Islet precursor cell (in vitro differentiated cells): ENCODE data around the gene ADCY1.
A peak's percentile ranks its signal among the peaks of the same experiment; 100 is the strongest.
"Not testable (repeated sequence)": the region's sequence is repeated elsewhere in the genome, so short reads cannot be mapped to it uniquely, and the experiment has no call there.

Experiments
- DNase-seq: peaks from one replicate; pipeline ENCODE4 v3.0.0-alpha.2; 2018

Gene ADCY1

DNA sequence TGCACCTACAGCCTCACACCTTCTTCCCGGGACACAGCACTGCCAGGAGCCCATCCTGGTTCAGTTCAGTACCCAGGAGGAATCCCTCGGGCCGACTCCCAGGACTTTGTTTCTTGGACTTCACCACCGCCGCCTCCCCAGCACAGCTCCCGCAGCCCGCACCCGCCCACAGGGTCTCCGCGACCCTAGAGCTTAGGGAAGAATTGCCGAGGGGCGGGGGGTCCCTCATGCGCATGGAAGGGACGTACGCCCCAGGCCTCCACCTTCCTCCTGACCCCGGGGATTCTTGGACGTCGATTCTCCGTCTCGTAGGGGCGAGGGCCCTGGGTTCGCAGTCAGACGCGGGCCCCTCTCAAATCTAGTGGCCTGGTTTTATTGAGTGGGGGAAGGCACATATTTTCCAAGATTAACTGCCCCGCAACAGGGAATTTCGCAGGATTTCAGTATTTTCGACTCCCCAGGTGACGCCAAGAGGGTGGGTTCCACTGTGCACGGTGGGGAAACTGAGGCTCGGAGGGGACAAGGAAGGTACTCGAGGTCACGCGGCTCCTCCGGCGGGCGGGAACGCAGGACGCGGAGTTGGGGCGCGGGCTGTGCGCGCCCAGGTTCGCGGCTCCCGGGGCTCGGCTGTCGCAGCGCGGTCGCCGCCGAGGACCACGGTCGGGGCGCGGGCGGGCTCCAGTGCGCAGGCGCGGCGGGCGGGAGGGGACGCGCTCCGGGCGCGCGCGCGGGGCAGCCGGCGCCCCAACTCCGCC is at the start of gene ADCY1:
Gene ADCY1 (plus strand): TSS at position 708 of the 755 bp plus-strand sequence. CDS start 176 bp downstream, outside the sequence.
- DNase-seq = peak; percentile 47

DNA sequence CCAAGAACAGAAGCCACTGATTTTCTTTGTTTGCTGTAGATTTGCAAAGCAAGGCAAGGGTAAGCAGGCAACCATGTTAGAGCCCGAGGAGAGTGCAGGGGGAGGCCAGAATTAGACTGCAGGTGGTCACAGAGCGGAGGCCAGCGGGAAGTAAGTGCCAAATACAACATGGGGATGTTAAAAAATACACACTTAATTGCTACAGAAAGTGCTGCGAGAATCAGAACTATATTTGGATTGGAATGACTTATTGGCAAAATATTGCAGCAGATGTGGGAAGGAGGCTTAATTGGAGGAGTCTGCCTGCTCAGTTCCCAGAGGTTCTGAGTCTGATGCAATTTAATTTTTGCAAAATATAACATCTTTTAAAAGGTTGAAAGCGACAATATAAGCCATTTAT is 49.7 kb upstream of the ADCY1 start:
- DNase-seq = no peak

DNA sequence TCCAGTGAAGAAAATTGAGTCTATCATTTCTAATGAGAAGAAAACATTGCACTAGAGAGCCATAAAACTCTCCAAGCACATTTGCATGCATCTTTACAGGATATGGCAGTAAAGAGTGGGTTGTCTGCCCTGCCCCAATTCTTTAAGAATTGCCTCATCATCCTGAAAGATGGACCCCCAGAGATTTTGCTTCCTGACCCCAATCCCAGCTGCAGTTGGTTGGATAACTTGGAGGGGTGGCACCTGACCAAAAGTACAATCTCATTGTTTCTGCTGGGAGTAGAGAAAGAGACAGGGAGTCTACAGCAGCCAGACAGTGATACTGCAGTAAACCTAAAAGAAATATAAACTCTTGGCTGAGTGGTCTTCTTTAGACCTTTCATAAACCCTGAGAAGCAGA is 49.1 kb upstream of the ADCY1 start:
- DNase-seq = no peak

DNA sequence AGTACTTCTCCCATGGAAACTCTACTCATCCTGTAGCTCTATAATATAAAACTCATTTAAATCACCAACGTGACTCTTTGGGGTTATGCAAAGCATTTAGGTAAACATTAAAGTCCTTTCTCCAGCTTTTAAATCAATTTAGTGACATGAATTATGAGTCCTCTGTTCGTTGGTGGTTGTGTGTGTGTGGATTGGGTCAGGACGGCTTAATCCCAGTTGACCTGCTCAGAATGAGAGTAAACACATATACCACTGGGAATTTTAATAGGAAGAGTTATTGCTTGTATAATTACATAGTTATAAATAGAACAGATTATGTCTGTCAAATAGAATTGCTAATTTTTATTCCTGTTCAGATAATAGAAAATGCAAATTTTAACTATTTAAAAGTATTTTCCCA is 30.7 kb upstream of the ADCY1 start:
- DNase-seq = no peak

DNA sequence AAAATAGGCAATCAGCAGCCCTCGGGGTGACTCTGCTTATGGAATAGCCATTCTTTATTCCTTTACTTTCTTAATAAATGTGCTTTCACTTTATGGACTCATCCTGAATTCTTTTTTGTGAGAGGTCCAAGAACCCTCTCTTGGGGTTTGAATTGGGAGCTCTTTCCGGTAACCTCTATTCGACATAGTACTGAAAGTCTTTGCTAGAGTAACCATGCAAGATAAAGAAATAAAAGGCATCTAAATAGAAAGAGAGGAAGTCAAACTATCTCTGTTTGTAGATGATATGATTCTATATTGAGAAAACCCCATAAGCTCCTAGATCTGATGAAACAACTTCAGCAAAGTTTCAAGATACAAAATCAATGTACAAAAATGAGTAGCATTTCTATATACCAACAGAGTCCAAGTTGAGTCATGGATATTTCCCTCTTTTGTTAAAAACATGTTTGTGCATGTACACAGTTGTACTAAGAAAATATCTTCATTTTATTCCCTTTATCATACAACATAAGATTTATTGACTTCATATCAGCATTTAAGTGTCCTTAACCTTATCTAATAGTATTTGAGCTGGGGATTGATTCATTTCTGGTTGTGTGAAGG is 29.0 kb upstream of the ADCY1 start:
- not testable (repeated sequence) for DNase-seq

DNA sequence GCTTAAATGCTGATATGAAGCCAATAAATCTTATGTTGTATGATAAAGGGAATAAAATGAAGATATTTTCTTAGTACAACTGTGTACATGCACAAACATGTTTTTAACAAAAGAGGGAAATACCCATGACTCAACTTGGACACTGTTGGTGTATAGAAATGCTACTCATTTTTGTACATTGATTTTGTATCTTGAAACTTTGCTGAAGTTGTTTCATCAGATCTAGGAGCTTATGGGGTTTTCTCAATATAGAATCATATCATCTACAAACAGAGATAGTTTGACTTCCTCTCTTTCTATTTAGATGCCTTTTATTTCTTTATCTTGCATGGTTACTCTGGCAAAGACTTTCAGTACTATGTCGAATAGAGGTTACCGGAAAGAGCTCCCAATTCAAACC is 25.3 kb upstream of the ADCY1 start:
- DNase-seq = not testable (repeated sequence)

DNA sequence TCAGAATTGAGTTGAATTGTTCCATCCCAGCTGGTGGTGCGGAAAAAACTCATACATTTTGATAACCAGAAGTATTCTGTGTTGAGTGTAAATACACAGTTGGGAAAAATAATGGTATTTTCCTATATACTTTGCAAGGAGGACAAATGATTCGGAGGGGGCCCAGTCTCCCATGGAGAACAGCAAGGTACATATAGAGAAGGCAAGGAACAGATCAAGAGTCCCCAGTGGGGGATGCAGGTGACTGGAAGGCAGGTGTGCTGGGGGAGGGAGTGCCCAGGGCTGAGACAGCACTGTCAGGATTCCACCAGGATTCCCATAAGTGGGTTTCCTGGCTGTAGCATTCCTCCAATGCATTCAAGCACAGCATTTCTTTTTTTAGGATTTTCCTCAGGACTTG is 10.8 kb upstream of the ADCY1 start:
- DNase-seq = no peak

DNA sequence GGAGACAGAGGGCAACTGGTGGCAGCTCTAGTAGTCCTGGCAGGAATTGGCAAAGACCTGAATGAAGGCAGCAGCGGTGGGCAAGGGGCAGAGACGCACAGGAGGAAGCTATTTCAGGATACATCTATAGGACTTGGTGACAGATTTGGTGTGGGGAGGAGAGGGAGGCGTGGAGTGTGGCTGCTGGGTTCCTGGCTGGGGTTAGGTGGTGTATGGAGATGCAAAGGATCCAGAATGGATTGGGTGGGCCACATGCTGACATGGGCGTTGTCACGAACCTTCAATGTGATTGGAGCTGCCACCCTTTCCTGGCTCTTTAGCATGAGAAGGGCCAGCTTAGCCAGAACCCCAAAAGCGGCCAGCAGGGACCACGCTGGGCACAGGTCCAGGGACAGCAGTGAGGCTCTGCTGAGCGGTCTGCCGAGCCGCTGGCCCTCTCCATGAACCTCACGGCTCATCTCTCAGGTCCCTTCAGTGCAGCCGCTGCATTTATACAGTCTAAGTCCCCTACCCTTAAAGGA is 10.2 kb upstream of the ADCY1 start:
- no peak for DNase-seq

DNA sequence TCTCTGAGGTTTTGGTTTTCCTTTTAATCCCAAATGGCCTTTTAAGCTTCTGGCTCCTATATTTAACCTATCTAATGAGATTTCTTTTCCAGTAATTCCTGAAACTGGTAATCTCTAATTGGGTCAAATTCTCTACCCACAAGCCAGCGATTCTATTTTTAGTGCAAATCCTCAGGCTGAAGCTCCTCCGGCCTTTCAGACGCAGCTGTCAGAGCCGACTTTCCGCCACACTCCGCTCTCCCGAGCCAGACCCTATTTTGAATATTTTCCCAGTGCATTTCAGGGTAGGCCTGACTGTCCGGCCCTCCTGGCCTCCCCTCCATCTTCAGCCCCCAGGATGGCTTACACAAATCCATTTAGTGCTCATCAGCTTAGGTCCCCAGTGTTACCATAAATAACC is 9.7 kb upstream of the ADCY1 start:
- DNase-seq = no peak

DNA sequence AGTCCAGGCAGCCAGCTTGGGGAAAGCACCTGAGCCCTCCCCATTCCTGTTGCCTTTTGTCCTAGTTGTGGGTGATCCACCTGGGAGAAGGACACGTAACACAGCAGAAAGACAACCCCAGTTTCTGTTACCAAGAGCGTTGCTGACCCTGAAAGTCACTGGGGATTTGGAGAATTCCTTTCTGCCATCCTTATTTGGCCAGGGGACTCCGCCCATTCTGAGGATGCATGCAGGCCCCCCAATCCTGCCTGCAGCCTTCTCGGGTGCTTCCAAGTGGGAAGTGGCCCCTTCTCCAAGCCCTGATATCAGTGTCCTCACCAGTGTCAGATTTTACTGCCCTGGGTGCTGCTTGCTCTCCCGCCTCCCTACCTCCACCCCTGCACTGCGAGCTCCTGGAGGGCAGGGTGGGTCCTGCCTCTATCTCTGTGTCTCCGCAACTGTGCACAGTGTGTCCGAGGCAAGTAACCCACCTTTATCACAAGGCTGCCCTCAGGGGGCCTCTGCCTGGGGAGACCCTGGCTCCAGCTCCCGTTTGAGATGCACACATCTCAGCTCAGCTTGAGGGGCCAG is 9.2 kb upstream of the ADCY1 start:
- DNase-seq = no peak

DNA sequence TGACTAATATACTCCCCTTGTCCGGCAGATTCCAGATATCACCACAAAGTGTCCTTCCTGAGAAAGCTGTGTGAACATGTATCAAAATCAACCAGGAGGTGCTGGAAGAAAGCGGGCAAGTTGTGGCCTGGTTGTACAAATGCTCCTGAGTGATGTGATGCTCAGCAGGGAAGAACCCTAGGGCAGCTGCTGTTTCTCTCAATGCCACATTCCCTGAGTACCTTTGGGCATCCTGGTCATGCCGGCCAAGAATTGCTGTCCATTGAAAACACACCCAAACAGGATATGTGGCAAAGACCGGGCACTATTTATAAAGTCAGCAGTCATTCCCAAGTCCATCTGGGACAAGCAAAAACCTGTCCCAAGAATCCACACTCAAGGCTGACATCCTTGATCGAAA is 7.8 kb upstream of the ADCY1 start:
- peak; percentile 6 for DNase-seq

DNA sequence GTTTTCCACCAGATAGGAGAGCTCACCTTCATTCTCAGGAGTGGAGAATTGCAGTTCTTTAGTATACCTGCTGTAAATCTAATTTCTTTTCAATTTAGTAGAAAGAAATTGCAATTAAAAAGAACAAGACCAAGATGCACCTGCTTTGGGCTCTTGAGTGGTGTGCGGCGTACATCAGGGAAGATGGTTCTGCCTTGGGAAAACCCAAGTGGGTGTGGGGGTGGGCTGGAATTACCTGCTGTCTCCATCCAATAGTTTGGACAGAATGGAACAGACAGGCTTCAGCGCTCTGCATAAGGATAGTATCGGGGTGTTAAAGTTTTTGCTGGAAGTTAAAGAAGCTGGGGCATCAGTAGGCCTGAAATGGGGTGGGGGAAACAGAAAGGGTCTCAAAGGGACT is 7.2 kb upstream of the ADCY1 start:
- peak; percentile 22 for DNase-seq

DNA sequence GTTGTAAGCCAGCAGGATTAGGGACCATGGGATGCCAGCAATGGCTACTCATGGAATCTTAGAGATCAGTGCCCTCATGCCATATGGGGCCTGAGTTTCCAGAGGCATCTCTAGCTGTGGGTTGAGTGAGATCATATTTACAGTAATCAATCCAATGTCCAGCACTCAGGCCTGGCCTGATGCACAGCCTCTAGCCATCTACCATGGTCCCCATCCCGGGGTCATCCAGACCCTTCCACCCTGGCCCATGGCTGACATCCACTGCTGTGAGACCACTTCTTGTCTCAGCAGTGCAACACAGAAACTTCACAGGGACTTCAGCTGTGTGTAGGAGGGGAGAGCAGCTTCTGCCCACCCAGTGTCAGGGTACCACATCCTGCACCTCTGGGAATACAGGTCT is 6.5 kb upstream of the ADCY1 start:
- DNase-seq = peak; percentile 29

DNA sequence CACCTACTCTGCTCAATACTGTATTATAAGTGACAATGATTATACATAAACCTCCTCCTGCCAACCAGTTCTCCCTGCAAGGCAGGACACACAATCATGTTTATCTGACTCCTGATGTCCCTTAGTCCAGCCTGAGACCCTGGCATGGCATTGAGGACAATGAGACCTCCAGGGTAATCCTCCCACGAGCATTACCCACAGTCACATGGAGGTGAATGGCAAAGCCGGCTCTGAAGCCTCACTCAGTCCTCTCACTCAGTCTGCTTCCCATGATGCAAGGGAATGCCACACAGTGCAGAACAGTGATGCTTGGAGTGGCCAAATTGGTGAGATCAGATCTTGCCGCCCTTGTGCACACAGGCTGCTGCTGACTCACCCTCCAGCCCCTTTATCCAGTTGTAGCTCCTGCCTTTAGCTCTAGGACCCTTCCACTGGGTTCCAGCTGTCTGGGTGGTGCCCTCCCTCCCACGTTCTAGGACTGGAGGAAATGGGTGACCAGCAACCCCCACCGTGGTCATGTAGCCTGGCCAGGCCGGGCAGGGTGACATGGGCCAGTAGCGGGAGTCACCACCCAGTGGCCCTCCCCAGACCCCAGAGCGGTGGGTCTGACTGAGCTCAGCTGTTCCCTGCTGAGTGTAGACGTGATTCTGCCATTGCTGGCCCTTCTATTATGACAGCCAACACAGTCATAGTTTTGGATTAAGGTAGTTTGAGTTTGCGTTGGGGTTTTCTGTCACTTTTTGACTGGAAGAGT is 5.5 kb upstream of the ADCY1 start:
- peak; percentile 45 for DNase-seq

DNA sequence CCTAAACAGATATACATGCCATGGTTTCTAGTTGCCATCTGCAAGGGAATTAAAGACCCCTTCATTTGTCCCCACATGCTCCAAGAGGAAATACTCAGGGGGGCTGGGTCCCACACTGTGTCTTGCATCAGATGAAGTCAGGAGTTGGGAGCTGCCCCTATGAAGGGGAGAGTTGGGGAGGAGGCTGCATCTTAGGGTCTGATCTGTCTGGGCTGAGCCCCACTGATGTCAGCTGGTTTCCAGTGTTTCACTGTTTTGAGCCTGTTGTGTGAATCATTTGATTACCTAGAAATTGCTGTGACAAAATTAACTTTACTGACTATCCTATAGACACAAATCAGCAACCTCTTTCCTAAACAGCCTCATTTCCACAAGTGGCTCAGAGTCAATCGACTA is 4.9 kb upstream of the ADCY1 start:
- peak; percentile 19 for DNase-seq

DNA sequence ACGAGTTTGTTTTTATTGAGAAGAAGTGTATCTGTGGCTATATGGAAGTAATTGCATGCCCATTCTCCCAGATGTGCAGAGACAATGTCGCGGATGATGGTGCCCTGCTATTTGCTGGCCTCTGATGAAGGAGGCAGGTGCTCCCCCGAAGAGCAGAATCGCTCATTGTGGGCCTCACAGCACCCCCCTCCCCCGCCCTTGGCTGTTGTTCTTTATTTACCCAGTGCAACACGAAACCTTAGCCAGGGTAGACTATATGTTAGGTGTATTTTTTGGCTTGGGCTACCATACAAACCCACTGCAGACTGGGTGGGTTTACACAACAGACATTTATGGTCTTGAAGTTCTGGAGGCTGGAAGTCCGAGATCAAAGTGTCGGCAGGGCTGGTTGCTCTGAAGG is 3.4 kb upstream of the ADCY1 start:
- peak; percentile 21 for DNase-seq

DNA sequence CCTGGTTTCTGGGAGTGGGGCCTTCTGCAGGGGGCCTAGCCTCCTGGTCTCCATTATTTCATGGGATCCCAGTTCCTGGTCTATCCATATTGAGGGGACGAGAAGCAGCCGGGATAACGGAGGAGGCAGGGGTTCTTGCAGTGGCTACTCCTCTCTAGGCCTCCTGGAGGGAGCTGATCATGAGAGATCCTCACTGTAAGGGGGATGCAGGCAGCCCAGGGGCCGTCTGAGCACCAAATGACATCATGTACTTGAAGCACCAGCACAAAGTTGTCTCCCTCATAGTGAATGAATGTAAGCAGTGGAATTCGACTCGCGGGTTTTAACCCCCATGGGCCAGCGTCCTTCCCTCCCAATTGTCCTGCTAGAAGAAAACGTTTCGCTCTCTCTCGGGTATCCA is 964 bp upstream of the ADCY1 start:
- peak; percentile 46 for DNase-seq

DNA sequence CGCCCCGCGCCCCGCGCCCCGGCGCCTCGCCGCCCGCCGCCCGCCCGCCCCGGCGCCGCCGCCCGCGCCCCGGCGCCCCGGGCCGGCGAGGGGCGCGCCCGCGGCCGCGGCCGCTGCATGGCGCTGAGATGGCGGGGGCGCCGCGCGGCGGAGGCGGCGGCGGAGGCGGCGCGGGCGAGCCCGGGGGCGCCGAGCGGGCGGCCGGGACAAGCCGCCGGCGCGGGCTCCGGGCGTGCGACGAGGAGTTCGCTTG is 174 bp downstream of the ADCY1 start:
- DNase-seq = no peak

DNA sequence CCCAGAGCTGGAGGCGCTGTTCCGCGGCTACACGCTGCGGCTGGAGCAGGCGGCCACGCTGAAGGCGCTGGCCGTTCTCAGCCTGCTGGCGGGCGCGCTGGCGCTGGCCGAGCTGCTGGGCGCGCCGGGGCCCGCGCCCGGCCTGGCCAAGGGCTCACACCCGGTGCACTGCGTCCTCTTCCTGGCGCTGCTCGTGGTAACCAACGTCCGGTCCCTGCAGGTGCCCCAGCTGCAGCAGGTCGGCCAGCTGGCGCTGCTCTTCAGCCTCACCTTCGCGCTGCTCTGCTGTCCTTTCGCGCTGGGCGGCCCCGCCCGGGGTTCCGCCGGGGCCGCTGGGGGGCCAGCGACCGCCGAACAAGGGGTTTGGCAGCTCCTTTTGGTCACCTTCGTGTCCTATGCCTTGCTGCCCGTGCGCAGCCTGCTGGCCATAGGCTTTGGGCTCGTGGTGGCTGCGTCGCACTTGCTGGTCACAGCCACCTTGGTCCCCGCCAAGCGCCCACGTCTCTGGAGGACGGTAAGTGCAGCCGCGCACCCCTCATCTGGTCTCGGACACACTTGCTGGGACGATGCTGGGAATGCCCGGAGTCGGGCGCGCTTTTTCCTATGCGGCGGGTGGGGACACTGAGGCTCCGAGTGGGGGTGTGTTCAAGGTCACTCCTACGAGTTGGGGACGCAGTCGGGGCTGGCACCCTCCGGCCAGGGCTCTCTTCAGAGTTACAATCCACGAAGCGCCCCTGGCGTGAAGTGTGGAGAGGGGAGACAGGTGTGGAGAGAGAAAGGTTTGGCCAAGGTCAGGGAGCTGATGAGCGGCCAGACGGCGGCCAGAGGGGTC is 717 bp downstream of the ADCY1 start:
- DNase-seq = peak; percentile 79

DNA sequence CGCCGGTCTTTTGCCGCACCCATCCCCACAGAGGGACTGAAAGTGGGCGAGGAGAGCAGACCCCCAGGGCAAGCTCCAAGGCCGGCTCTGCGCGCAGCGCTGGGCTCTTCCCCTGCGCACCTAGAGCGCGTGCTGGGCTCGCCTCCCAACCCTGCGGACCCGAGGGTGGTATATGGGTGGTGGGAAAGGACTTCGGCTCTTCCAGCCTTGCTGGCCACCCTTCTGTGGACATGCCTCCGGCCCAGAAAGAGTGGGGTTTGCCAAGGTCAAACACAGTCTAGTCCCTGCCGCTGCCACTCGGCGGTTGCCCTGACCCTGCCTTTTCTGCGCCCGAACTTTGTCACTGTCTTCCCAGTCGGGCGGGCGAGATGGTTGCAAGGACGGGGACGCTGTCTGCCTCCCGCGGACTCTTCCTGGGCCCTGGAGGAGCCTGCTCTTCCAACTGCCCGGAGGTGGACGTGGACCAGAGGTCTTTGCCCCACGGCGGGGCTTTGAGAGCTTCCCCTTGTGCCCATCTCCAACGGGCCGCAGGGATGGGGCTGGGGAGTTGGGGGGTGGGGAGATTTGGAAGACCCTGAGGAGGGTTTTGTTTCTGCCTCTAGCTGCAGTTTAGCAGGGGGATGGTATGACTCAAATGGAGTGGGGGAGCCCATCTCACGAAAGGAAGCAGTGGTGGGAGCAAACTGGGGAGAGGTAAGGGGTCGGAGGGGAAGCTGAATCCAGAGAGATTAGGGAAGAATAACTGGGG is 1.5 kb downstream of the ADCY1 start:
- DNase-seq = peak; percentile 49

DNA sequence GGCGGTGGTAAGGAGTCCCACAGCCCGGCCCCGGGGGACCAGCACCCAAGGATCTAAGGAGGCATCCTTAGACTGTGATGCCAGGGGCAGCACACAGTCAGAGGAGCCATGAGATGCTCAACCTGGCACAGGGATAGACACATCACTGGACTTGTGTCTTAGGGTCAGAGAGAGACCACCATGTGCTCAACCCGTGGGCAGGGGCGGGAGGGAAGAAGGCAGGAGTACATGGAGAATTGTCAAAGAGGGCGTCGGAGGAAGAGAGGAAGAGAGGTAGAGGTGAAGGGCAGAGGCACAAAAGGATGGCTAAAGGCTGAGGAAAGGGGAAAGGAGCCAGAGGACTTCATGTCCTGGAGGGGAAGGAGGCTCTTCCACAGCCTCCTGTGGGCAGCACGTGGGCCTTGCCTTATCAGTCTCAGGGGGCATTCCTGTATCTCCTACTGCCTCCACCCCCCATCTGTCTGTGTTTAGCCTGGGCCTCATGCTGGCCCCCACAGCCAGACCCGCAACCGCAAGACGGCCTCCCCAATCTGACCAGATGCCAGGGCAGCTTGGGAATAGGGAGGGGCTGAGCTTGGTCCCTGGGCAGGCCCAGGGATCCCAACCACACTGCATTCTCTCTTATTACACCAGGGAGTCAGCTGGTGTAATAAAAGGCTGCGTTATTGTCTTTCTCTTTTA is 2.2 kb downstream of the ADCY1 start:
- peak; percentile 43 for DNase-seq

DNA sequence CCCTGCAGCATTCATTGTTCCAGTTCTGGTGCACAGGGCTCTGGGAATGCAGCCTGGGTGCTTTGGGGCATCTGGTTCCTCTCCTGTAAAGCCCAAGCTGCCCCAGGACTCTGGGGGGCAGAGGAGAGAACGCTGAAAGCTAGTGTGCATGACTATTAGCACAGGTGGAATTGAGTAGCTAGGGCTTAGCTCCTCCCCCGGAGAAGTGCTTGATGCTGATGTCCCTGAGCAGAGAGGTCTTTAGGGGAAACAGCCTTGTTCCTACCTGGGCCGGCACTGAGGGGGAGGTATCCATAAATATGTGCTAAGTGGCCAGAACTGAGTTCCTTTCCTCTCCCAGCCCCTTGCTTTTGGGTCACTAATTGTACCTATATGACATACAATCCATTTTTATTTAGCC is 3.9 kb downstream of the ADCY1 start:
- DNase-seq = no peak
